Measurements from ENCODE around the gene FOXJ2.

GRCh38 chr12:8030189-8030588, 2.3 kb upstream of the FOXJ2 start:
- no peak for TF ChIP-seq CTCF (conservative IDR thresholded peaks at IDR 0.05; ENCODE audit: low read depth, low read length)
- no peak for TF ChIP-seq RAD21 (IDR thresholded peaks at IDR 0.05; ENCODE audit: low read length)
- no peak for TF ChIP-seq MAZ (IDR thresholded peaks at IDR 0.05; ENCODE audit: borderline replicate concordance, low read depth, low read length)
- TF ChIP-seq POLR2A (IDR thresholded peaks at IDR 0.05; ENCODE audit: low read depth, low read length), result no peak

All from IMR-90 (cell line).